A549 (cell line): Measurements from ENCODE around the gene C10orf90.

Source experiments
- CTCF ChIP-seq: fragments of >200 bp; sonication (Bioruptor Twin); formaldehyde crosslinking; IDR thresholded peaks from 3 replicates; pipeline ENCODE4 v1.5.1; 2016
- E2F6 ChIP-seq: IDR thresholded peaks from 2 replicates; pipeline ENCODE4 v1.6.1; 2012; ENCODE audit warnings: low read depth, borderline replicate concordance
- EP300 ChIP-seq, 2 experiments: fragments of >200 bp; sonication (Bioruptor Twin); formaldehyde crosslinking; IDR thresholded peaks; 2 replicates in 1 of 2; 3 replicates in 1 of 2; pipeline ENCODE4 v1.6.1; 2016 to 2017
- NFE2L2 ChIP-seq: fragments of 150-350 bp; conservative IDR thresholded peaks from 2 replicates; pipeline ENCODE4 v1.6.1; 2014; ENCODE audit warnings: low read length
- RAD21 ChIP-seq, 2 experiments: fragments of >200 bp in 1 of 2; sonication (Bioruptor Twin) in 1 of 2; formaldehyde crosslinking in 1 of 2; IDR thresholded peaks in 1 of 2; conservative IDR thresholded peaks in 1 of 2; 2 replicates in 1 of 2; 3 replicates in 1 of 2; pipeline ENCODE4 v1.6.1; 2012 to 2018; ENCODE audit warnings: inconsistent platforms in 1 of 2
- RFX5 ChIP-seq: fragments of 450-650 bp; IDR thresholded peaks from 2 replicates; pipeline ENCODE4 v1.7.1; 2014; ENCODE audit warnings: antibody characterized with exemption, mild to moderate bottlenecking, moderate library complexity
- ZNF302 ChIP-seq: fragments of 250-450 bp; sonication (Bioruptor Pico); IDR thresholded peaks from 2 replicates; pipeline ENCODE4 v1.9.0; 2021; ENCODE audit warnings: inconsistent platforms, mild to moderate bottlenecking, moderate library complexity

- TF ChIP-seq CTCF (no peak), ZNF302 (CRISPR knock-in tag) (no peak), RFX5 (no peak), EP300 (IDR thresholded peaks at IDR 0.05) (no peak), NFE2L2 (no peak), RAD21 (conservative IDR thresholded peaks at IDR 0.05 in 1 of 2, IDR thresholded peaks at IDR 0.05 in 1 of 2) (no peak), E2F6 (no peak)
Measured at GRCh38 chr10:126508535-126509040, 161.9 kb downstream of the C10orf90 start.
